GM18502 (cell line): ENCODE measurements around the gene APCDD1L.
A peak's percentile ranks its signal among the peaks of the same experiment; 100 is the strongest.

Experiments
- ATAC-seq: cut with Tn5 transposase; IDR thresholded peaks from one replicate; pipeline ENCODE4 v1.9.1; 2021; ENCODE audit warnings: mild to moderate bottlenecking; ENCODE audit not compliant: unreplicated experiment, poor library complexity

APCDD1L gene

GRCh38 chr20:58469616-58470015 is 45.6 kb downstream of the APCDD1L start:
- ATAC-seq: no peak

GRCh38 chr20:58467572-58468527 is 47.3 kb downstream of the APCDD1L start:
- no peak for ATAC-seq

GRCh38 chr20:58466729-58467571 is 48.2 kb downstream of the APCDD1L start:
- ATAC-seq: no peak

- no peak for ATAC-seq
Measured at GRCh38 chr20:58466095-58466708, 49.0 kb downstream of the APCDD1L start.

GRCh38 chr20:58464838-58465237 is 50.4 kb downstream of the APCDD1L start:
- ATAC-seq: no peak

- no peak for ATAC-seq
Measured at GRCh38 chr20:58463256-58463655, 51.9 kb downstream of the APCDD1L start.

GRCh38 chr20:58461899-58462298 is 53.3 kb downstream of the APCDD1L start:
- ATAC-seq: no peak

- no peak for ATAC-seq
Measured at GRCh38 chr20:58461104-58461503, 54.1 kb downstream of the APCDD1L start.

GRCh38 chr20:58459058-58459750 is 56.0 kb downstream of the APCDD1L start:
- ATAC-seq: peak; percentile 39

- ATAC-seq: peak; percentile 94
Measured at GRCh38 chr20:58458342-58459057, 56.7 kb downstream of the APCDD1L start.

- no peak for ATAC-seq
Measured at GRCh38 chr20:58457083-58457695, 58.0 kb downstream of the APCDD1L start.

- ATAC-seq: no peak
Measured at GRCh38 chr20:58454460-58454859, 60.7 kb downstream of the APCDD1L start.

GRCh38 chr20:58453391-58453790 is 61.8 kb downstream of the APCDD1L start:
- ATAC-seq: no peak

- no peak for ATAC-seq
Measured at GRCh38 chr20:58452667-58453255, 62.4 kb downstream of the APCDD1L start.

- peak; percentile 70 for ATAC-seq
Measured at GRCh38 chr20:58450254-58450653, 64.9 kb downstream of the APCDD1L start.

GRCh38 chr20:58449681-58450221 is 65.4 kb downstream of the APCDD1L start:
- peak; percentile 29 for ATAC-seq

- ATAC-seq: no peak
Measured at GRCh38 chr20:58448958-58449357, 66.2 kb downstream of the APCDD1L start.
